HCT116 (cell line): ENCODE measurements around the gene LRRTM4. TPM values are rescaled to one million over a fixed set of nuclear protein-coding genes. Genes with fewer than 3 reads are reported as not detected.

ENCODE experiments used
- ATAC-seq: fragments of 200-7000 bp; cut with Tn5 transposase; 2 replicates; pipeline ENCODE4 v1.9.1; 2020; ENCODE audit warnings: mild to moderate bottlenecking, moderate library complexity
- BruUV-seq: library from RNA; stranded (reverse); fragments of 400-500 nt; replicated peaks from 2 replicates; lab custom pipeline; 2021; lab: Mats Ljungman, UMichigan
- CTCF ChIA-PET: fragments of 300-600 bp; sonication (Branson Sonifier 250); formaldehyde crosslinking; loops from one replicate; lab custom pipeline; 2021; ENCODE audit warnings: antibody characterized with exemption; lab: Charles Lee
- POLR2A ChIA-PET: fragments of 300-600, 350-600 bp; sonication (Branson Sonifier 250); formaldehyde crosslinking; loops from one replicate; lab custom pipeline; 2021; ENCODE audit warnings: antibody characterized with exemption; lab: Charles Lee
- RAD21 ChIA-PET, 2 experiments: fragments of 300-600 bp; sonication (Branson Sonifier 250); formaldehyde crosslinking; loops; one replicate each; lab custom pipeline; 2023; ENCODE audit warnings: low total read pairs in 2 of 2; ENCODE audit not compliant: uncharacterized antibody in 2 of 2, unreplicated experiment in 2 of 2, low non-redundant PET in 1 of 2; lab: Charles Lee
- DNase-seq: peaks from one replicate; pipeline ENCODE4 v3.0.0-alpha.2; 2010; ENCODE audit warnings: low read depth, low spot score
- H2AFZ ChIP-seq: fragments of 200-600 bp; shearing (Covaris generic), sonication (generic); 2 replicates; pipeline ENCODE4 v1.6.1; 2017; ENCODE audit warnings: low read depth, mixed run types, mixed read lengths, antibody characterized with exemption, low read length; ENCODE audit not compliant: poor library complexity, severe bottlenecking
- H3K27ac ChIP-seq: 2 replicates; pipeline ENCODE4 v1.5.1; 2012; ENCODE audit warnings: low read depth, low read length
- H3K27me3 ChIP-seq: fragments of 200-600 bp; sonication (generic); 2 replicates; pipeline ENCODE4 v1.6.1; 2016; ENCODE audit warnings: mixed run types, low read length, mixed read lengths; ENCODE audit not compliant: insufficient read depth
- H3K36me3 ChIP-seq, 2 experiments: fragments of 200-500 bp in 1 of 2; fragments of 200-600 bp in 1 of 2; sonication (Bioruptor generic) in 1 of 2; sonication (generic) in 1 of 2; 2 replicates each; pipeline versions ENCODE4 v1.5.1 to v1.6.1; 2014 to 2016; ENCODE audit warnings: low read length in 2 of 2, inconsistent platforms in 1 of 2, mixed read lengths in 1 of 2, mixed run types in 1 of 2; ENCODE audit not compliant: insufficient read depth in 2 of 2, control insufficient read depth in 1 of 2
- H3K4me1 ChIP-seq, 2 experiments: fragments of 200-600 bp in 1 of 2; sonication (generic) in 1 of 2; 2 replicates each; pipeline versions ENCODE4 v1.5.1 to v1.6.1; 2012 to 2017; ENCODE audit warnings: low read length in 2 of 2, inconsistent platforms in 1 of 2, mild to moderate bottlenecking in 1 of 2, mixed read lengths in 1 of 2, mixed run types in 1 of 2, moderate library complexity in 1 of 2; ENCODE audit not compliant: insufficient read depth in 2 of 2, control insufficient read depth in 1 of 2
- H3K4me2 ChIP-seq: fragments of 200-600 bp; sonication (generic); 2 replicates; pipeline ENCODE4 v1.6.1; 2017; ENCODE audit warnings: mixed run types, low read length, mixed read lengths
- H3K4me3 ChIP-seq, 2 experiments: fragments of 200-600 bp in 1 of 2; sonication (generic) in 1 of 2; replicated peaks in 1 of 2; 2 replicates each; pipeline ENCODE4 v1.5.1; 2011 to 2016; ENCODE audit warnings: low read length in 2 of 2, control low read depth in 1 of 2, low read depth in 1 of 2, mild to moderate bottlenecking in 1 of 2, mixed read lengths in 1 of 2, mixed run types in 1 of 2
- H3K79me2 ChIP-seq: fragments of 200-600 bp; sonication (generic); 2 replicates; pipeline ENCODE4 v1.6.1; 2017; ENCODE audit warnings: mild to moderate bottlenecking, mixed run types, low read length, moderate library complexity, mixed read lengths; ENCODE audit not compliant: insufficient read depth
- H3K9ac ChIP-seq: fragments of 200-600 bp; sonication (generic); 2 replicates; pipeline ENCODE4 v1.6.1; 2016; ENCODE audit warnings: low read length, mixed read lengths
- H3K9me2 ChIP-seq: fragments of 200-600 bp; sonication (generic), shearing (Covaris generic); 2 replicates; pipeline ENCODE4 v1.6.1; 2017; ENCODE audit warnings: mixed run types, mild to moderate bottlenecking, moderate library complexity; ENCODE audit not compliant: insufficient read depth
- H3K9me3 ChIP-seq, 2 experiments: fragments of 200-500 bp in 1 of 2; fragments of 200-600 bp in 1 of 2; sonication (Bioruptor generic) in 1 of 2; sonication (generic) in 1 of 2; 2 replicates each; pipeline ENCODE4 v1.6.1; 2014 to 2017; ENCODE audit warnings: low read length in 2 of 2, mixed read lengths in 2 of 2, inconsistent platforms in 1 of 2, low read depth in 1 of 2, mild to moderate bottlenecking in 1 of 2, mixed run types in 1 of 2, moderate library complexity in 1 of 2; ENCODE audit not compliant: control insufficient read depth in 1 of 2, insufficient read depth in 1 of 2
- H4K20me1 ChIP-seq: fragments of 200-600 bp; sonication (generic), shearing (Covaris generic); 2 replicates; pipeline ENCODE4 v1.6.1; 2017; ENCODE audit warnings: mixed run types, mild to moderate bottlenecking, moderate library complexity; ENCODE audit not compliant: insufficient read depth
- EGR1 ChIP-seq: IDR thresholded peaks from 2 replicates; pipeline ENCODE4 v1.6.1; 2012; ENCODE audit warnings: low read depth
- ELF1 ChIP-seq: IDR thresholded peaks from 2 replicates; pipeline ENCODE4 v1.6.1; 2012; ENCODE audit warnings: low read depth, borderline replicate concordance
- EZH2 ChIP-seq: fragments of 200-600 bp; sonication (generic); IDR thresholded peaks from 2 replicates; pipeline ENCODE4 v1.6.1; 2017; ENCODE audit warnings: antibody characterized with exemption, mixed run types
- EZH2phosphoT487 ChIP-seq: fragments of 200-600 bp; IDR thresholded peaks from 2 replicates; pipeline ENCODE4 v1.6.1; 2018; ENCODE audit warnings: antibody characterized with exemption, borderline replicate concordance
- RAD21 ChIP-seq: IDR thresholded peaks from 2 replicates; pipeline ENCODE4 v1.6.1; 2012; ENCODE audit warnings: low read depth, mild to moderate bottlenecking
- SP1 ChIP-seq: IDR thresholded peaks from 2 replicates; pipeline ENCODE4 v1.6.1; 2012; ENCODE audit warnings: low read depth
- SRF ChIP-seq: IDR thresholded peaks from 2 replicates; pipeline ENCODE4 v1.6.1; 2012; ENCODE audit warnings: low read depth
- TCF7L2 ChIP-seq: IDR thresholded peaks from 2 replicates; pipeline ENCODE4 v1.7.0; 2011; ENCODE audit warnings: borderline replicate concordance, inconsistent platforms; ENCODE audit not compliant: insufficient read depth, insufficient read length; ENCODE audit errors: extremely low read depth
- YY1 ChIP-seq: IDR thresholded peaks from 2 replicates; pipeline ENCODE4 v1.6.1; 2011; ENCODE audit warnings: low read length, low read depth, moderate library complexity, mild to moderate bottlenecking; ENCODE audit not compliant: insufficient replicate concordance; ENCODE audit errors: extremely low read depth
- intact Hi-C: fragments of 100-400 bp; cut with micrococcal nuclease; formaldehyde crosslinking; loops from 2 replicates; pipeline ENCODE4 v1.10.0; 2022
- total RNA-seq: library from RNA; stranded (reverse); gene quantifications from one replicate; pipeline ENCODE4 v1.2.1, GENCODE V29; 2021; ENCODE audit not compliant: unreplicated experiment
- TF ChIP-seq, protein P1 (sequence below): IDR thresholded peaks from 2 replicates; pipeline ENCODE4 v1.6.1; 2012
- TF ChIP-seq, protein P2 (sequence below): IDR thresholded peaks from 2 replicates; pipeline ENCODE4 v1.6.1; 2011; ENCODE audit warnings: mild to moderate bottlenecking, low read length, moderate library complexity; ENCODE audit not compliant: insufficient replicate concordance; ENCODE audit errors: extremely low read depth

LRRTM4 gene
- total RNA-seq, 1 experiment from 2014 or later, result 0.25 TPM

DNA sequence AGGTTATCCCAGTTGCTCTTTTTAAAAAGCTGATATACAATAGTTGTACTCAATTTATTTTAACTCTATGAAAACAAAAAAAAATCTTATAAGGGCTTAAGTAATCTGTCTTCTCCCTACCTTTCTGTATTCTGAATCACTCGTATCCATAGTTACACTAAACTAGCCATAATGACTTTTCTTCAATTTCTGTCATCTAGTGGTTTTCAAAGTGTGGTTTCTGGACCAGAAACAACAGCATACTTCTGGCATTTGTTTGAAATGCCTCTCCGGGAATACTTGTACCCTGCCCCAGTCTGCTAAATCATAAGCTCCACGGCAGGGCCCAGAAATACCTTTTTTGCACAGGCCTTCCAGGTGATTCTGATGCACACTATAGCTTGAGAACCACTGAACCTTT is 253.6 kb downstream of the LRRTM4 start:
- Histone ChIP-seq H3K4me2 (no peak overlapping the region), H3K27ac (no peak overlapping the region), H3K27me3 (no peaks in the 10 kb centered on the region), H4K20me1 (no peaks in the 10 kb centered on the region), H3K4me3 (no peak overlapping the region), H3K79me2 (no peaks in the 10 kb centered on the region), H2AFZ (no peak overlapping the region), H3K4me1 (no peaks in the 10 kb centered on the region), H3K36me3 (no peaks in the 10 kb centered on the region), H3K9me2 (no peaks in the 10 kb centered on the region), H3K9ac (no peak overlapping the region), H3K9me3 (peaks cover 13 to 32% of the 10 kb centered on the region in 2 experiments; a peak in 3 of 4 replicates)
- intact Hi-C loops, result no loop called here
- TF ChIP-seq SP1, result no peak
- TF ChIP-seq, protein P1, sequence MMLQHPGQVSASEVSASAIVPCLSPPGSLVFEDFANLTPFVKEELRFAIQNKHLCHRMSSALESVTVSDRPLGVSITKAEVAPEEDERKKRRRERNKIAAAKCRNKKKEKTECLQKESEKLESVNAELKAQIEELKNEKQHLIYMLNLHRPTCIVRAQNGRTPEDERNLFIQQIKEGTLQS, result no peak
- no peak for TF ChIP-seq TCF7L2
- no peak for TF ChIP-seq RAD21
- TF ChIP-seq YY1, result no peak
- ChIA-PET CTCF (no interaction called here), RAD21 (no interaction called here), POLR2A (no interaction called here)
- ATAC-seq (no peak), DNase-seq (no peak)
- BruUV-seq, result no TSS peak

DNA sequence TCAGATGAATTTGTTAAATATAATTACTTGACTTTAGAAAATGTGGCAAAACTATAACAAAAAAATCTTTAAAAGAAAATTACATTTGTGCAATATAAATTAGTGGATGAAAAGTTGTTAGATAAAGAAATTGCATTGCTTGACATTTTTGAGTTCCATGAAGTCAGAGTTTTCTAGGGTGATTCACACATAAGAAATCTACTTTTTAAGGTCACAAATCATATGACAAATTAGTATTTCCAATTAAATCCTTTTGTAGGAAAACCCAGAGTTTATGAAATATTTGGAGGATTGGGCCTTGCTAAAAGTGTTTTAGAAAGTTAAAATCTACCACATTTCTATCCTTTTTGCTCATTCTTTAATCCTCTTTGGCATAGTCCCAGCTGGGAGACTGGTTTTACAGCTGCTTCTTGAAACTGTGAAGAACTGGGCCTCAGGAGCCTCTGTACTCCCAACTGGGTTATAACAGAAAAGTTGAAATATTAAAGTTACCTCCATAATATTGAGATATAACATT is 289.2 kb downstream of the LRRTM4 start:
- Histone ChIP-seq H3K4me2 (no peak overlapping the region), H3K9ac (no peak overlapping the region), H3K27me3 (no peaks in the 10 kb centered on the region), H3K79me2 (no peaks in the 10 kb centered on the region), H3K27ac (no peak overlapping the region), H3K9me3 (peaks cover 9 to 25% of the 10 kb centered on the region in 2 experiments; a peak in 3 of 4 replicates), H3K9me2 (no peaks in the 10 kb centered on the region), H3K36me3 (no peaks in the 10 kb centered on the region), H4K20me1 (no peaks in the 10 kb centered on the region), H2AFZ (no peak overlapping the region), H3K4me3 (no peak overlapping the region), H3K4me1 (no peaks in the 10 kb centered on the region)
- intact Hi-C loops, result no loop called here
- BruUV-seq, result no TSS peak
- RAD21 ChIA-PET, result no interaction called here
- CTCF ChIA-PET, result no interaction called here
- DNase-seq (no peak), ATAC-seq (no peak)
- TF ChIP-seq ELF1 (no peak), EZH2phosphoT487 (no peak), SRF (no peak), EGR1 (no peak), EZH2 (no peak)
- TF ChIP-seq, protein P1, result no peak
- TF ChIP-seq, protein P2, sequence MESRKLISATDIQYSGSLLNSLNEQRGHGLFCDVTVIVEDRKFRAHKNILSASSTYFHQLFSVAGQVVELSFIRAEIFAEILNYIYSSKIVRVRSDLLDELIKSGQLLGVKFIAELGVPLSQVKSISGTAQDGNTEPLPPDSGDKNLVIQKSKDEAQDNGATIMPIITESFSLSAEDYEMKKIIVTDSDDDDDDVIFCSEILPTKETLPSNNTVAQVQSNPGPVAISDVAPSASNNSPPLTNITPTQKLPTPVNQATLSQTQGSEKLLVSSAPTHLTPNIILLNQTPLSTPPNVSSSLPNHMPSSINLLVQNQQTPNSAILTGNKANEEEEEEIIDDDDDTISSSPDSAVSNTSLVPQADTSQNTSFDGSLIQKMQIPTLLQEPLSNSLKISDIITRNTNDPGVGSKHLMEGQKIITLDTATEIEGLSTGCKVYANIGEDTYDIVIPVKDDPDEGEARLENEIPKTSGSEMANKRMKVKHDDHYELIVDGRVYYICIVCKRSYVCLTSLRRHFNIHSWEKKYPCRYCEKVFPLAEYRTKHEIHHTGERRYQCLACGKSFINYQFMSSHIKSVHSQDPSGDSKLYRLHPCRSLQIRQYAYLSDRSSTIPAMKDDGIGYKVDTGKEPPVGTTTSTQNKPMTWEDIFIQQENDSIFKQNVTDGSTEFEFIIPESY, result no peak
- POLR2A ChIA-PET, result no interaction called here
